ENCODE data around the gene KIF3C.
A peak's percentile ranks its signal among the peaks of the same experiment; 100 is the strongest.
"Not testable (repeated sequence)": the region's sequence is repeated elsewhere in the genome, so short reads cannot be mapped to it uniquely, and the experiment has no call there.

The KIF3C gene

DNA sequence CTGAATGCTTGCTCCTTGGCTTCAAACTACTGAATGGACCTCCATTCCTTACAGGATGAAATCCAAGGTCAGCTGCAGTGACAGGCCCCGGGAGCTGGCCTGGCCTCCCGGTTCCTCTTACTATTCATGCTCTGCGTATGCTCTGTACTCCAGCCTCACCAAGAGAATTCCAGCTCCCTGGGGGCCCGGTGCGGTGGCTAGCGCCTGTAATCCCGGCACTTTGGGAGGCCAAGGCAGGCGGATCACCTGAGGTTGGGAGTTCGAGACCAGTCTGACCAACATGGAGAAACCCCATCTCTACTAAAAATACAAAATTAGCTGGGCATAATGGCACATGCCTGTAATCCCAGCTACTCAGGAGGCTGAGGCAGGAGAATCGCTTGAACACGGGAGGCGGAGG lies 23.7 kb downstream of the KIF3C start:
- DNase-seq = not testable (repeated sequence)

DNA sequence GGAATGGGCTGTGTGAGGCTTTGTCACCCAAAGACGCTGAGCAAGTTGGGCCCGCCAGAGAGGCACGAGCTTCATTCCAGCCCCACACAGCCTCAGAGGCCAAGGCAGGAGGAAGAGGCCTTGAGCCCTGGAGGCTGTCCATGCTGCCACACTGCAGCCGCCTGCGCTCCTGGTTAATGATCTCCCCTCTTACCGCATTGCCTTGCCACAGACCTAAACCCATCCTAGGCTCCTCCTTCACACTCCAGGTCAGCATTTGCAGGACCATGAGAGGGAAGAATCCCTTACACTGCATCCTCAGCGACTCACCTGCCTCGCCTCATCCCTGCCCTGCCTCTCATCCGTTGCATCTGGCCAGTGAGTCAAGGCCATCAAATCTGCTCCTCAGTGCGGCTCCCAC lies 24.6 kb downstream of the KIF3C start:
- no peak for DNase-seq

DNA sequence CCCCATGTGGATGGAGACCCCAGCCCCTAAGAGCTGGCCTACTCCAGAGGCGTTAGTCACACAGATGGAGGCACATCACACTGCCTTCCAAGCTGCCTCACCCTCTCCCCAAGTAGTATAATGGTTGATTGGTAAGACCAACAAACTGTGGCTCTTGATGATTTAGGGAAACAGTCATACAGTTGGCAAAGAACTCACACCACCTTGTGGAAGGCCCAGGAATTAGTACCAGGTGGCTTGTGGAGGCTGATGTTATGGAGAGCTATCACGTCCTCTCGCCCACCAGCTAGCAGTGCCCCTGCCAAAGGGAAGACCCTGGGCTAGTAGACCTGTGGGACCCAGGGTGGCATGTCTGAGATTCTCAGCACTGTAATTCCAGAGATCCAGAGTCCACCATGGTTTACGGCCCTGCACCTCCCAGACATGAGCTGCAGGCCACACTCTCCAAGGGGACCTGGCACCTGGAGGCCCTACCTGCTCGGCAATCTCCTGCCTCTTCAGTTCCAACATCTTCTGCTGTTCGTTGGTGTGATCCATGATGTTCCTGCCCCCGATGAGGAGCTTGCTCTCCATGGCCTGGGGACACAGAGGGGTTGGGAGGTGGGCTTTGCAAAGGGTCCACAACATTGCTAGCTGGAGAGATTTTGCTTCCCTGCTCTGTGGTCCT lies 26.3 kb downstream of the KIF3C start:
- no peak for DNase-seq

DNA sequence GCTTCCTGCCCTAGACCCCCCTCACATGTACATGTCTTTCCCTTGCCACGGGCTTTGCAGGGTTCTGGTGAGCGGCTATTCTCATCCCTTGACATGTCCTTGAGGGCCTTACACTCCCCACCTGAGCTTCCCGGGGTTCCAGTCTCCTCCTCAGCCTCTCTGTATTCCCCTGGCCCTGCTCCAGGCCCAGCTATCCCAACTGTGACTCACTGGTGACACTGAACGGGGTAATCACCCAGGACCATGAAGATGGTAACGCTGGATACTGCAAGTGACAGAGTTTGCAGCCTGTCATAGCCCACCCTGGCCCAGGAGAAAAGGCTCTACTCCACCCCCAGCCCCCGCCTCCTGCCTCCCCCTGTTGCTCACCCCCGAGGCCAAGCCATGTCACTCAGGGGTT lies 27.3 kb downstream of the KIF3C start:
- DNase-seq = no peak

DNA sequence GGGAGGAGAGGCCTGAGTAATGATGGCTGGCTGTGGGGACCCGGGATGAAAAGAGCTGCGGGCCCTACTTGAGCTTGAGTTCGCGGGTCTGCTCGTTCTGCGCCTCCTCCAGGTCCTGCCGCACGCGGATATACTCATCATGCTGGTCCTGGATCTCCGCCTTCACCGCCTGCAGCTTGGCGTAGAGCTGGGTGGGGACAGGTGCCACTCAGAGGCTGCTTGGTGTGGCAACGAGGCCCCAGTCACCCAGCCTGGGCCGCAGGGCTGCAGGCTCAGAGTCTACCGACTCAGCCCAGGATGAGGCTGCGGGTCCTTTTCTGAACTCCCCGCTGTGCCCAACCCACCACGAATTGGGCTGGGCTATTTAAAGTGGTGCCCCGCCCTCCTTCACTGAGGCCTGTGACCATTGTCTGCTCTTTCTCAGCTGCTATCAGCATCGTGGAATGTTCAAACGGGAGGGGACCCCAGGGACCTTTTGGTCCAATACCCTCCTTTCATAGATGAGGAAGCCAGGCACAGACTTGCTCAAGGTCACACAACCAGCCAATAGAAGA lies 28.0 kb downstream of the KIF3C start:
- no peak for DNase-seq

DNA sequence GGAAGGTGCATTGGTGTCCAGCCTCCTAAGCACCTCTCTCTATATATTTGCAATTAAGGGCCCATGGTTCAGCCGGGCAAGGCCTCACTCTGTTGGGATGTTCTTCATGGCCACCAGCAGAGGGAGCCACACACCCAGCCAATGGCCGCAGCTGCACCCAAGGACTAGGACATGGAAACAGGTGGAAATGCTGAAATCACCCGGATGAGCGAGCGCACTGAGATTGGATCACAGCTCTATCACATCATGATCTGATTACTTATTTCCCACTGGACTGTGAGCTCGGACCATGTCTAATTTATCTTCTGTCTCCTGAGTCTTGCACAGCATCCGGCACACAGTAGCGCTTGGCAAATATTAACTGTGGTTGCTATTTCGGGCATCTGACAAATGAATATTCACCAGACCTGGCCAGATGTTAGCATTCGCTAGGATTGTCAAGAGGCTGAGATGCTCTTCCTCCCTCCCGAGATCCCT lies 31.2 kb downstream of the KIF3C start:
- DNase-seq = peak; percentile 66

DNA sequence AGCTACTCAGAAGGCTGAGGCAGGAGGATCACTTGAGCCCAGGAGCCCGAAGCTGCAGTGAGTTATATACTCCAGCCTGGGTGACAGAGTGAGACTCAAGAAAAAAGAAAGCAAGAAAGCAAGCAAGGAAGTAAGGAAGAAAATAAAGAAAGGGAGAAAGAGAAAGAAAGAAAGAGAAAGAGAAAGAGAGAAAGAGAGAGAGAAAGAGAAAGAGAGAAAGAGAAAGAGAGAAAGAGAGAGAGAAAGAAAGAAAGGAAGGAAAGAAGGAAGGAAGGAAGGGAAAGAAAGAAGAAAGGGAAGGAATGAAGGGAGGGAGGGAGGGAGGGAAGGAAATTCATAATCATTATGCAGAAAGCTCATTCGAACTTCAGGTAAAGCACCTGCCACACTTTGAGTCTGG lies 33.9 kb downstream of the KIF3C start:
- no peak for DNase-seq

DNA sequence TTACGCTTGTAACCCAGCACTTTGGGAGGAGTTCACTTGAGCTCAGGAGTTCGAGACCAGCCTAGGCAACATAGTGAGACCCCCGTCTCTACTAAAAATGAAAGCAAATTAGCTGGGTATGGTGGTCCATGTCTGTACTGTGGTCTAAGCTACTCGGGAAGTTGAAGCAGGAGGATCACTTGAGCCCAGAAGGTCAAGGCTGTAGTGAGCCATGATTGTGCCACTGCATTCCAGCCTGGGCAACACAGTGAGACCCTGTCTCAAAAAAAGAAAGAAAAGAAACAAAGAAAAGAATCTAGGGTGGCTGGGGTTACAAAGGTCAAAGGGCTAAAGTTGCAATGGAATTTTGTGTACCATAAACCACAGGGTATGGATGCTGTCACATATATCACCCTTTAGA lies 41.3 kb downstream of the KIF3C start:
- DNase-seq = no peak

- DNase-seq = no peak
These were observed 43.0 kb downstream of the KIF3C start for GRCh38 chr2:25939257-25939668.

GRCh38 chr2:25938345-25938744 lies 44.0 kb downstream of the KIF3C start:
- DNase-seq = no peak

DNA sequence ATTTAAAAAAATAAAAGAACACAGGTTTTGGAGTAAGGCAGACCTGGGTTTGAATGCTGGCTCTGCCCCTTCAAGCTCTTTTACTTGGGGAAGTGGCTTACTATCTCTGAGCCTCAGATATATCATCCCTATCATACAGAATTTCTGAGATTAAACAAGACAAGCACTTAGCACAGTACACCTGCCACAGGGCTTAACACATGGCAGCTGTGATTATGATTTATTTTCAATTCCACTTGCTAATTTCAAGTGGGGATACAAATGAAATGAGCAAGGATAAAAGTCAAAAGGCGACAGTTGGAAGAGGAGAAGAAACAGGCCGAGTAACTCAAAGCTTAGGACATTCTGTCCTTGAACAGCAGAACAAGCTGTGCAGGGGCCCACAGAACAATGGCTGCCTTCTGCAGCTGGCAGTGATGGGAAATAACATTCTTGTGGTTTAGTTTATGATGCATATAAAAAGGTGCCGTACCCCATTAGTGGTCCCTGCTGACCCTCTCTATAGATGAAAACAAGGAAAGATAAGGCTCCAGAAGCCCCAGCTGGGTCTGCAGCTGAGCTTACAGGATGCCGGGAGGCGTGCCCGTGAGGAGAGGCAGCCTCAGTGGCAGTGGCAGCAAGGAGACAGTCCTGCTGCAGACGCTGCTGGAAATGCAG lies 45.3 kb downstream of the KIF3C start:
- no peak for DNase-seq

- DNase-seq = no peak
These were observed 48.7 kb downstream of the KIF3C start for GRCh38 chr2:25933622-25934021.

DNA sequence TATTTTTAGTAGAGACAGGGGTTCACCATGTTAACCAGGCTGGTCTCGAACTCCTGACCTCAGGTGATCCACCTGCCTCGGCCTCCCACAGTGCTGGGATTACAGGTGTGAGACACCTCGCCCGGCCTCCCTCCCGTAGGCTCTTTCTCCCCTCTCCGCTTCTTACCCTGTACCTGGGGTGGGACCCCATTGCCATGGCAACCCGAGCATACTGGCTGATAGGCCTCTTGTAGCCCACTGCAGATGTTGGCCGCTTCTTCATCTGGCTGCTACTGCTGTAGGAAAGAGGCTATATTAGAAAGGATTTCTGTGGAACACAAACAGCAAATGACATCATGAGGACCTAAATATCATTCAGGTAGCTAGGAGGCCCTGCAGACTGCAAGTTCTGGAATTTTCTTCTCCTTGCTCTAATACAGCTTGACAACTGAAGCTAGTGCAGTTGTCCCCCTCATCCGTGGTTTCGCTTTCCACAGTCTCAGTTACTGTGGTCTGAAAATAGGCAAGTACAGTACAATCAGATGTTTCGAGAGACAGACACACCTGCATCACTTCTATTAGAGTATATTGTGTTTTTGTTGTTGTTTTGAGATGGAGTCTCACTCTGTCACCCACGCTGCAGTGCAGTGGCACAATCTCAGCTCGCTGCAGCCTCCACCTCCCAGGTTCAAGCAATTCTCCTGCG lies 52.4 kb downstream of the KIF3C start:
- DNase-seq = no peak

- no peak for DNase-seq
These were observed 53.6 kb downstream of the KIF3C start for GRCh38 chr2:25928668-25929067.

DNA sequence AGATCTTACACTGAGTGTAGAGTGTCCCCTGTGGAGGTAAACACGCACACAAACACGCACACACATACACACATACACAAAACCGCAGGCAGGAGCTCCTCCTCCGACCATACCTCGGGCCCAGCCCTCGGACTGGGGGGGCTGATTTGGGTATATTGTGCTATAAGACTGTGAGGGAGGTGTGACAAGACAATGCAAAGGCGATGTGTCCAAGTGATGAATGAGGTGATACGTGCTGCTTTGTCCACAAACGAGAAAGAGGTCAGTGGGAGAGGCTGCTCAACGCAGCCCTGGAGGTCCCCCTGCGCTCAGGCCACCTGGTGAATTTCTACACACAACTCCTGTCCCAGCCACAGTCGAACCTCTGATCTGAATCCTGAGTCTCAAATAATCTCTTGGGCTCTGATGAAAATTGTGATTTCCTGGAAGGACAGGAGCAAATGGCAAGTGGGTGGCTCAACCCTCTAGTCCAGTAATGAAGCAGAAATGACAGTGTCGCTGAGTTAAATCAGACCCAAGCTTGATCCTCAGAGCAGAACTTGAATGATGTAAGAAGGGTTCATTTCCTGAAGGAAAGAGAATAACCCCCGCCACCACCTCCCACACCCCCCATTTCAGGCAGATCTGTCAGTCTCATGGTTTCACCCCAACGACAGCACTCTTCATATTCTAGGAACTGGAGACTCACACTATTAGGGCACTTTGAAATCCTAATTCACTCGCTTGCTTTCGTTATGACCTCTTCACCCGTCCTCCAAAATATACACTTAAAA lies 55.1 kb downstream of the KIF3C start:
- no peak for DNase-seq

DNA sequence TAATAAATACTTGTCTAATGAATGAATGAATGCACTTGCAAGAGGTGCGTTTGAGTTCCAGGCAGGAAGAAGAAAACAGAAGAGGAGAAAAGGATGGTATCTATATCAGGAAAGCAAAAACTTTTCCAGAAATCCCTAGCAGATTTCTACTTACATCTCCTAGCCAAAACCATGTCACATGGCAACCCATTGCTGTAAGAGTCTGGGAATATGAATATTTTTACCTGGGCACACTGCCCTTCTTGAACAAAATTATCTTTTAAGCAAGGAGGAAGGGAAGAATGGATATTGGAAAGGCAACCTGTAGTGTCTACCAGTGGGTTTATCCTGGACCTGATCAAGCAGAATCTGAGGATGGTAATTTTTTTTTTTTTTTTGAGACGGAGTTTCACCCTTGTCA lies 59.8 kb downstream of the KIF3C start:
- no peak for DNase-seq

GRCh38 chr2:25920786-25921415 lies 61.4 kb downstream of the KIF3C start:
- no peak for DNase-seq

DNA sequence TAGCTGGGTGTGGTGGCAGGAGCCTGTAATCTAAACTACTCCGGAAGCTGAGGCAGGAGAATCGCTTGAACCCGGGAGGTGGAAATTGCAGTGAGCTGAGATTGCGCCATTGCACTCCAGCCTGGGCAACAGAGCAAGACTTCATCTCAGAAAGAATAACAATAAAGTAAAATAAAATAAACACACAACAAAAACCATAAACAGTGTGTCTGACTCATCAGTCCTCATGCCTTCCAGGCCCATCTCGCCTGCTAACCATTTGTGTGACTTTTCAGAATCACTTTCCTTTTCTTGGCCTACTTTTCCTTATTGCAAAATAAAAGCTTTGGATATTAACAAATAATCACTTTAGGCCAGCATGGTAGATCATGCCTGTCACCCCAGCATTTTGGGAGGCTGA lies 62.0 kb downstream of the KIF3C start:
- DNase-seq = no peak

DNA sequence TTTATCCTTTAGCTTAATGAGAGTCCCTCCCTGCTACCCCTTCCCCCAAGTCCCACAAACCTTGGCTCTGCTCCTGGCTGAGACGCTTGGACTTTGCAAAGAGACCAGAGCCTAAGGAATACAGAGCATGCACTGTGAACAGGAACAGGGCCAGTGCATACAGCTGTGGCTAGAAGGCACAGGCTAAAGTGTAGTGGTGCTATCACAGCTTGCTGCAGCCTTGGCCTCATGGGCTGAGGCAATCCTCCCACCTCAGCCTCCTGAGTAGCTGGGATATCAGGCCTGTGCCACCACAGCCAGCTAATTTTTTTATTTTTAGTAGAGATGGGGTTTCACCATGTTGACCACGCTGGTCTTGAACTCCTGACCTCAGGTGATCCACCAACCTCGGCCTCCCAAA lies 64.5 kb downstream of the KIF3C start:
- DNase-seq = no peak

DNA sequence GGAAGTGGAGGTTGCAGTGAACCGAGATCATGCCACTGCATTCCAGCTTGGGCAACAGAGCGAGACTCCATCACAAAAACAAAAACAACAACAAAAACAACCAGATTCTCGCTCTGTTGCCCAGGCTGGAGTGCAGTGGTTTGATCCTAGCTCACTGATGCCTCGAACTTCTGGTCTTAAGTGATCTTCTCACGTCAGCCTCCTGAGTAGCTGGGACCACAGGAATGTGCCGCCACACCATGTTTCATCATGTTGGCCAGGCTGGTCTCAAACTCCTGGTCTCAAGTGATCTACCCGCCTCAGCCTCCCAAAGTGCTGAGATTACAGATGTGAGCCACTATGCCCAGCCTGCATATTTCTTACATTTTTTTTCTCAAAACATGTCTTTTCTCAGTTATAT lies 64.9 kb downstream of the KIF3C start:
- DNase-seq = not testable (repeated sequence)

- DNase-seq = peak; percentile 28
These were observed 66.1 kb downstream of the KIF3C start for GRCh38 chr2:25915944-25916772.

GRCh38 chr2:25915411-25915810 lies 66.9 kb downstream of the KIF3C start:
- DNase-seq = not testable (repeated sequence)

All from stimulated activated CD4-positive, alpha-beta T cell treated with anti-CD3 and anti-CD28 coated beads, Interleukin-12 subunit alpha, Interleukin-12 subunit beta, amount 100 ng/mL, for 4 hours (primary cell).